GM19468 (cell line): Measurements from ENCODE around the gene MIEN1.
"Not testable (repeated sequence)": the region's sequence is repeated elsewhere in the genome, so short reads cannot be mapped to it uniquely, and the experiment has no call there.

Source experiments
- ATAC-seq: cut with Tn5 transposase; IDR thresholded peaks from one replicate; pipeline ENCODE4 v1.9.1; 2021; ENCODE audit warnings: mild to moderate bottlenecking, moderate library complexity, moderate number of reproducible peaks; ENCODE audit not compliant: unreplicated experiment; ENCODE audit errors: extremely low read depth

The MIEN1 gene

DNA sequence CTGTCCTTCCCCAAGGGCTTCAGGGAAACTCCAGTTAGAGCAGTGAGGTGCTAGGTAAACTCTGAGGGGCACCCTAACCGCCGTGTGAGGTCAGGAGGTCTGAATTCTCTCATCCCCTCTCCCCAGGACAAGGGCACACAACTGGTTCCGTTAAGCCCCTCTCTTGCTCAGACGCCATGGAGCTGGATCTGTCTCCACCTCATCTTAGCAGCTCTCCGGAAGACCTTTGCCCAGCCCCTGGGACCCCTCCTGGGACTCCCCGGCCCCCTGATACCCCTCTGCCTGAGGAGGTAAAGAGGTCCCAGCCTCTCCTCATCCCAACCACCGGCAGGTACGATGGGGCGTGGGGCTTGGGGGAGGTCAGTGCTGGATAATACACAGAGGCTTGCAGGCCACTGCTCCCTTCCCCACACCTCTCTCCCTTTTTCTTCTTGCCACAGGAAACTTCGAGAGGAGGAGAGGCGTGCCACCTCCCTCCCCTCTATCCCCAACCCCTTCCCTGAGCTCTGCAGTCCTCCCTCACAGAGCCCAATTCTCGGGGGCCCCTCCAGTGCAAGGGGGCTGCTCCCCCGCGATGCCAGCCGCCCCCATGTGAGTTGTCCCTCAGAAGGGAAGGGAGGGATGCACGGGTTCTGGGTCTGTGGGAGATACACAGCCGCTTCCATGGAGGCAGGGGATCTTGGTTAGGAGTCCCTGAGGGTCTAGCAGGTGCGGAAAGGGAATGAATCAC is 12.0 kb upstream of the MIEN1 start:
- no peak for ATAC-seq

DNA sequence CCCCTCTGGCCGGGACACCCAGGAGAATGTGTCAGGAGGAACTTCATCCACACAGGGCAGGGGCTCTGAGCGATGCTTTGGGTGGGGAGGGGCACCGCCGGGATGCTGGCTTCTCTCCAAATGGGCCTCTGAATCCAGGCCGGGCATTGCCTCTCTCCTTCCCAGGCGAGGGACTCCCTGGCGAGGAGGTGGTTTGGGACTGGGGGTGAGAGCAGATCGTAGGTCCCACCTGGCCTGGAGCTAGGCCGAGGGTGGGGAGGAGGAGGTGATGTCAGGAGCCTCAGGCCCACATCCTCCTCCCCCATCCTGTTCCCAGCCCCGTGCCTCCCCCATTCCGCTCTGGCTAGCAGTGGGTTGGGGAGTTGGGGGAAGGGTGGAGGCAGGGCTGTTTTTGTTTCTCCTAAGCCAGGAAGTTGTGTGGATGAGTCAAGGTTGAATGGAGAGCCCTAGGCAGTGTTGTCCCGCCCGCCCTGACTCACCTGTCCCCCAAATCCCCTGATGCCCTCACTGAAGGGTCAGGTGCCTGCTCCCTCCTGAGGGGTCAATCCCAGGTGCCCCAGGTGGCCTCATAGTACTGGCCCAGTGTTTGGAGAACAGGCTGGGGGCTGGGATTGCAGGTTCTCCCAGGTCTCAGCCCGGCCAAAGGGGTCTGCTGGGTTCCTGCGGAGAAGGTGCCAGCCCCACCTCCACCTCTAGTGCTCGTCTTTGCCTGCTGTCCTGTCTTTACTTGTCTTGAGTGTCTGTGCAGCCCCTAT is 10.2 kb upstream of the MIEN1 start:
- ATAC-seq = no peak

- no peak for ATAC-seq
Observed at GRCh38 chr17:39739885-39740356, 9.6 kb upstream of the MIEN1 start.

GRCh38 chr17:39738983-39739884 is 8.9 kb upstream of the MIEN1 start:
- ATAC-seq = no peak

DNA sequence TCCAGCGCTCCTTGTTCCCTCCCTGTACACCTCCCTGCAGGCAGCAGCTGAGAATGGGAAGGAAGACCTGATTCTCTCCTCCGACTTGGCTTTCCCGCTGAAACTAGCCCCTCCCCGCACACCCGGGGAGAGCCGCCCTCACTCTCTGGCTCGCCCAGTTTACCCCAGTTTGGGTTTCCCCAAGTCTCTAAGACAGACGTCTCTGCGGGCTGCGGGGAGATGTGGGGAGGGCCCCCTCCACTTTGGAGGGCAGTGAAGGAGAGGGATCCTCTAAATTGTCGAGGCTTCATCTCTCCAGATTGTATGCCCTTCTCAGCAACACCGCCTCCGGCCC is 8.2 kb upstream of the MIEN1 start:
- no peak for ATAC-seq

- ATAC-seq = no peak
Observed at GRCh38 chr17:39737760-39738567, 7.6 kb upstream of the MIEN1 start, which contains the start of gene GRB7. Gene GRB7, plus strand, starts transcription at chr17:39737938. Its CDS starts 4,364 bp downstream, at chr17:39742302.

DNA sequence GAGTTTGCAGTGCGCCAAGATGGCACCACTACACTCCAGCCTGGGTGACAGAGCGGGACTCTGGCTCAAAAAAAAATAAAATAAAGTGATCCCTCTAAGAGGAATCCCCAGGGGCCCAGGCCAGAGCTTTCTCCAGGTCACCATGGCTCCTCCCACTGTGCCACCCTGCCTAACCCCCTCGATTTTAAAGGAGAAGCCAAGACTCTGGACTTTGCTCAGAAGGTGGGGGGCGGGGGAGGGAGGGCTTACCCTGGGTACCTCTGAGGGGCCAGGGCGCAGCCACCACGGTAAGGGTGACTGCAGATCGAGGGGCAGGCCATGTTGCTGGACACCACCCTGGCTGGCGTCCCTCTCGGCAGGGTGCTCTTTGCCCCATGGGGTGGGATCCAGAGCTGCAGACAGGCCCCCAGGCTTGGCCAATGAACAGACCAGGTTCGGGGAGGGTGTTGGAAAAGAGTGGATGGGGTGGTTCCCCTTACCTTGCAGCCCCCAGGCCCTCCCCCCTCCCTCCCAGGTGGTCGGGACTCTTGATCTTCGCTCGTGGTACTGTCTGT is 7.0 kb upstream of the MIEN1 start:
- ATAC-seq = no peak

DNA sequence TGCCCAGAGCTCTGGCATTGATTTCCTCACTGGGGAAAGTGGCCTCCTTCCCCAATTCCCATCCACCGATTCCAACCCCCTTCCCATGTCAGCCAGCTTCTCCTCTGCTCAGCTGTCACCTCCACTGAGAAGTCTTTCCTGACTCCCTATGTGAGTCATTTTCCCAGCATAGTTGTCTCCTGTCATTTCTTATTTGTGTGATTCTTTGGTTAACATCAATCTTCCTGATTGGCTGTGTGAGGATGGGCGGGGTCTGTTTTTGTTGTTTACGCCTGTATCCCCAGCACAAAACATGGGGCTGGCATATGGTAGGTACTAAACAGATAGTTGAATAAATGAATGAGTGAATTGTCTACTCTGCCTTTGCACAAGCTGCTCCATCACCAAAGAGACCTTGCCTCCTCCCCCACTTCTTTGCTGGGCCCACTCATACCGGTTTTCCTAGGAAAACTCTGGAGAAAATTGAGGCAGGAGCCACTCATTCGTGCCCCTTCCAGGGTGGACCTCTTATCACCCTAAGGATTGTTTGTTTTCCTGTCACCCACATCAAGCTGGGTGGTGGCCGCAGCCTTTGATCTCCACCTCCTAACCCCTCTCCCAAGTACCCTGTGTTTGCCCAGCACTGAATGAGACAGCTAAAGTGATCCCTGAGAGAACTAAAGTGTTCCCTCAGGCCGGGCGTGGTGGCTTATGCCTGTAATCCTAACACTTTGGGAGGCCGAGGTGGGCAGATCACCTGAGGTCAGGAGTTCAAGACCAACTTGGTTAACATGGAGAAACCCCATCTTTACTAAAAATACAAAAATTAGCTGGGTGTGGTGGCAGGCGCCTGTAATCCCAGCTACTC is 6.2 kb upstream of the MIEN1 start:
- ATAC-seq = no peak

DNA sequence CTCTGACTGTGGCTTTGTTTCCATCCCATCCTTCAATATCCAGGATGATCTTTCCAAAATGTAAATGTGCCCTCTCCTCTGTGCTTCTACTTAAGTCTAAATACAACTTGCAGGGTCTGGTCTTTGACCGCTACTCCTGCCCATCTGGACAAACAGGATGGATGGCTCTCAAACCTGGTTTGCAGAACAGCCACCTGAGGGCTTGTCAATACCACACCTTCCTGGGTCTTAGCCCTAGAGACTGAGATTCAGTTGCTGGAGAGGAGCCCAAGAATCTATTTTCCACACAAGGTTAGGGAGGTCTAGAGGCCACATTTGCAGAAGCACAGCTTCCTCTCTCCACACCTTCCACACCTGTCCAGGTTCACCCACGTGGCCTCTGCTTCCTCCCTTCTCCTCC is 5.5 kb upstream of the MIEN1 start:
- ATAC-seq = no peak

DNA sequence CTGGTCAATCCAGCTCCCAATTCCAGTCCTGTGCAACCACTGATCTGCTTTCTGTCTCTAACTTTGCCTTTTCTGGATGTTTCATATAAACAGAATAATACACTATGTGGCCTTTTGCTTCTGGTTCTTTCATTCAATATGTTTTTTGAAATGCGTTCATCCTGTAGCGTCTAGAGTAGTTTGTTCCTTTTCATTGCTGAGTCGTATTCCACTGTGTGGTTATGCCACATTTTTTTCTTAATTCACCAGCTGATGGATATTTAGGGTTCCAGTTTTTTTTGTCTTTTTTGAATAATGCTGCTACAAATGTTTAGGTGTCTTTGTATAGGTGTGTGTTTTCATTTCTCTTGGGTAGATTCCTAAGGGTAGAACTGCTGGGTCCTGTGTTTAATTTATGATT is 2.3 kb upstream of the MIEN1 start:
- ATAC-seq = no peak

DNA sequence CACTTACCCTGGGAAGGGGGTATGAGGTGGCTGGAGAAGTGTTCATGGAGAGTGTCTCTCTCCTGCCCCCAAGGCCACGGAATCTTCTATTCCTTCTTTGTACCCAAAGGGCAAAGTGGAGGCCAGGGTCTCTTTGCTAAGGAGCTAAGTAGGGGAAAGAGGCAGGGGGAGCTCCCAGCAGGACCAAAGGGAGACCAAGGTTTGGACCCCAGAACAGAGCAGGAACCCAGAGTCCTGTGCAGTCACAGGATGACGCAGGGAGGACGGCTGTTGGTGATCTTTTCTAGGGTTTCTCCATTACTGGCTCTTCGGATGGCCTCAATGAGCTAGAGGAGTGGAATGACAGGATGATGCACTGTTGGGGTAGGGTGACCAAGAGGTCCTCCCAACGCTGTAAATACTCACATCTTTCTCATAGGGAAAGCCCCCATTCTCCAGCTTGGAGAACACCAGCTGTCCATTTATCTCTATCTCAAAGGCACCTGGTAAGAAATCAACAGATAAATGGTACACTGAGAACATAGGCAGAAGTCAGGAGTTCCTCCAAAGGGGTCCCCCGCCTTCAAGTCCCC is 966 bp downstream of the MIEN1 start:
- ATAC-seq = no peak

- ATAC-seq = no peak
Observed at GRCh38 chr17:39727556-39727955, 2.8 kb downstream of the MIEN1 start.

DNA sequence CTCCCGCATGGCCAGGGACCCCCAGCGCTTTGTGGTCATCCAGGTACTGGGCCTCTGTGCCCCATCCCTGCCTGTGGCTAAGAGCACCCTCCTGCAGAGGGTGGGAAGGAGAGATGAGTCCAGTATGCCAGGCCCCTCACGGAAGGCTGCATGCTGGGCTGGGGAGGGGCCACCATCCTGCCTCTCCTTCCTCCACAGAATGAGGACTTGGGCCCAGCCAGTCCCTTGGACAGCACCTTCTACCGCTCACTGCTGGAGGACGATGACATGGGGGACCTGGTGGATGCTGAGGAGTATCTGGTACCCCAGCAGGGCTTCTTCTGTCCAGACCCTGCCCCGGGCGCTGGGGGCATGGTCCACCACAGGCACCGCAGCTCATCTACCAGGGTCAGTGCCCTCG is 3.7 kb downstream of the MIEN1 start:
- ATAC-seq = no peak

DNA sequence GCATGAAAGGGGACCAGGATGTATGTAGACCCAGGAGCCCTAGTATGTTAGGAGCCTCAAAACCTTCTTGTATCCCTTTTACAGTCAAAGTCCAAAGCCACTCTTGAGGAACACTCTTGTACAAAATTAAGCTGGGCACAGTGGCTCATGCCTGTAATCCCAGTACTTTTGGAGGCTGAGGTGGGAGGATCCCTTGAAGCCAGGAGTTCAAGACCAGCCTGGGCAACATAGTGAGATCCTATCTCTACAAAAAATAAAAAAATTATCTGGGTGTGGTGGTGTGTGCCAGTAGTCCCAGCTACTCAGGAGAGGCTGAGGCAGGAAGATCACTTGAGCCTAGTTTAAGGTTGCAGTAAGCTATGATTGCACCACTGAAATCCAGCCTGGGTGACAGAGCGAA is 4.4 kb downstream of the MIEN1 start:
- ATAC-seq = not testable (repeated sequence)

GRCh38 chr17:39724731-39725130 is 5.6 kb downstream of the MIEN1 start:
- ATAC-seq = no peak

DNA sequence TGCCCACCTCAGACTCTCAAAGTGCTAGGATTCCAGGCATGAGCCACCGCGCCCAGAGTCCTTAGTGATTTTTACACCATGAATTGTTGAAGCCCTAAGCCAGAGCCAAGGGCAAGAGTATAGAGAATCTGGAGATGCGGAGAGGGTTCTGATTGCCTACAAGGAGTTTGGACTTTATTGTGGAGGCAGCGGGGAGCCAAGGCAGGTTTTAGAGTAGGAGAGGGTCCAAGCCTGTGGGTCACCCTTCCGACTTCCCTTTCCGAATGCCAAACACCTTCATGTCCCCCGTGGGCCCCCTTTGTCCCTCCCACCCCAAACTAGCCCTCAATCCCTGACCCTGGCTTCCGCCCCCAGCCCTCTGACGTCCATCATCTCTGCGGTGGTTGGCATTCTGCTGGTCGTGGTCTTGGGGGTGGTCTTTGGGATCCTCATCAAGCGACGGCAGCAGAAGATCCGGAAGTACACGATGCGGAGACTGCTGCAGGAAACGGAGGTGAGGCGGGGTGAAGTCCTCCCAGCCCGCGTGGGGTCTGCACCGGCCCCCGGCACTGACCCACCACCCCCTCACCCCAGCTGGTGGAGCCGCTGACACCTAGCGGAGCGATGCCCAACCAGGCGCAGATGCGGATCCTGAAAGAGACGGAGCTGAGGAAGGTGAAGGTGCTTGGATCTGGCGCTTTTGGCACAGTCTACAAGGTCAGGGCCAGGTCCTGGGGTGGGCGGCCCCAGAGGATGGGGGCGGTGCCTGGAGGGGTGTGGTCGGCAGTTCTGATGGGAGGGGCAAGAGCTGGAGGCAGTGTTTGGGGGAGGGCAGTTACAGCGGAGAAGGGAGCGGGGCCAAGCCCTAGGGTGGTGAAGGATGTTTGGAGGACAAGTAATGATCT is 7.1 kb downstream of the MIEN1 start:
- ATAC-seq = no peak

GRCh38 chr17:39722104-39722503 is 8.2 kb downstream of the MIEN1 start:
- no peak for ATAC-seq
